SIG-M5 treated with dmso at 0.1 percent for 504 hours (cell line): ENCODE results near the gene IGF2BP2.
"Not testable (repeated sequence)": the region's sequence is repeated elsewhere in the genome, so short reads cannot be mapped to it uniquely, and the experiment has no call there.

Experiments
- DNase-seq: peaks from one replicate; lab custom pipeline; 2025; ENCODE audit not compliant: unreplicated experiment; lab: John Stamatoyannopoulos, UW

IGF2BP2 gene

GRCh38 chr3:185838417-185838989 is 13.7 kb upstream of the IGF2BP2 start:
- DNase-seq, result not testable (repeated sequence)

DNA sequence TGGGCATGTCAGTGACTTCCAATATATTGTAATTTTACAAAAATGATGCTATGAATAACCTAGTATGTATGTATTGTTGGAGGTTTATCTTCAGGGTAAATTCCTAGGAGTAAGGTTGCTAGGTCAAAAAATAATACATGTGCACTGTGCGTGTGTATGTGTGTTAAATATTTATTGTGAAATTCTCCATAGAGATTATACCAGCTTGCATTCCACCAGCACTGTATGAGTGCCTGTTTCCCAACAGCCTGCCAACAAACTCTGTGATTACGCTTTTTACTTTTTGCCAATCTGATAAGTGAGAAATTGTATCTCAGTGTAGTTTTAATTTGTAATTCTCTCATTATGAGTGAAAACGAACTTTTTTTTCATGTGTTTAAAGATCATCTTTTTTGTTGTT is 12.6 kb upstream of the IGF2BP2 start:
- DNase-seq, result no peak

DNA sequence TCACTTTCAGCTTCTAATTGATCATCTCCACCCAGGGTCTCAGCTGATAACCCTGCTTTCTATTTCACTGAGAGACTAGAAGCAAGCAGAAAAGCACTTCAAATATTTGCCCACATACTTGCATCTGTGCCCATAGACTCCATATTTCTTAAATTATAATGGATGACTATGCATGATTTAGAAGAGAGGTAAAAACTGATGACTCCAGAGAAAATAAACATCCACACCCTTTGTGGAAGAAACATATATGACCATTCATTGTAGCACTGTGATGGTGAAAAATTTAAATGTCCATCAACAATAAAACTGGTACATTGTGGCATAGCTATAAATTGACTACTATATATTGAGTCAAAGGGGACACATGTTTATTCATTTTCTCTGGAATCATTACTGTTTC is 7.1 kb upstream of the IGF2BP2 start:
- DNase-seq, result no peak

- DNase-seq, result no peak
These were observed 6.4 kb upstream of the IGF2BP2 start for GRCh38 chr3:185831195-185831594.

DNA sequence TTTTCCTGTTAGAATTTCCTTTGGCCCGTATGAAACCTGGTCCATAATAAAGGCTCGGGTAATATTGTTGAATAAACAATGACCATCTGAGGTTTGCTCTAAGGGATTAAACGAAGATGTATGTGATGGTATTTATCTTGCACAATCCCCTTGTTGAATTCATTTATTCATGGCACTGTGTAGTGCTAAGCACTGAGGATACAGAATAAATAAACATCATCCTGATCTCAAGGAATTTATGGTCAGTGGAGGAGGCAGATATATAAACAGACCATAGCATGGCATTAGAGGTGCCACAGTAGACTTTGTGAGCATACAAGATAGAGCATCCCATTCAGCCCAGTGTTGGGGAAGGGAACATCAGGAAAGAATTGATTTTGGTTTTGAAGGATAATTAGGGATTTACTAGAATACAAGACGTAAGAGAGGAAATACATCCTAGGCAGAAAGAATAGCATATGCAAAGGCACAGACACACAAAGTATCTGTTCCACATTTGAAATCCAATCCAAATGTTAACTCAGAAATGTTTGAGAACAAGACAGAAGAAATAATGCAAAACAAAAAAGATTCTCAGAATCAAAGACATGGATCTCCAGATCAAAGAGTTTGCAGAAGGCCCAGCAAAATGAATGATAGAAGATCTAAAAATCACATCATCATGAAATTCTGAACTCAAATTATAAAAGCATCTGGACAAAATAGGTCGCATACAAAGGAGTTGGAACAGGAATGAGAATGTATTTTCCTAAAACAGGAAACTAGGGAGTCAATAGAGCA is 5.4 kb upstream of the IGF2BP2 start:
- no peak for DNase-seq

DNA sequence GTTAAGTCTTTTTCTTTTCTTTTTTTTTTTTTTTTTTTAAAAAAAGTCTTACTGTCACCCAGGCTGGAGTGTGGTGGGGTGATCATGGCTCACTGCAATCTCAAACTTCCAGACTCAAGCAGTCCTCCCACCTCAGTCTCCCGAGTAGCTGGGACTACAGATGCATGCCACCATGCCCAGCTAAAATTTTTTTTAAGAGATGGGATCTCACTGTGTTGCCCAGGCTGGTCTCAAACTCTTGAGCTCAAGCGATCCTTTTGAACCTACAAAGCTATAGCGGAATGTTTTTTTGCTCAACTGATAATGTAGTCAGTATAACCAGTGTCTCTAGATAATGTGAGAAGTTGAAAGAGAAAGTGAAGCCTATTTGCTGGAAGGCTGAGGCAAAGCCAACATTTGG is 3.9 kb upstream of the IGF2BP2 start:
- DNase-seq, result no peak

- DNase-seq, result no peak
These were observed 2.9 kb upstream of the IGF2BP2 start for GRCh38 chr3:185827595-185828344.

DNA sequence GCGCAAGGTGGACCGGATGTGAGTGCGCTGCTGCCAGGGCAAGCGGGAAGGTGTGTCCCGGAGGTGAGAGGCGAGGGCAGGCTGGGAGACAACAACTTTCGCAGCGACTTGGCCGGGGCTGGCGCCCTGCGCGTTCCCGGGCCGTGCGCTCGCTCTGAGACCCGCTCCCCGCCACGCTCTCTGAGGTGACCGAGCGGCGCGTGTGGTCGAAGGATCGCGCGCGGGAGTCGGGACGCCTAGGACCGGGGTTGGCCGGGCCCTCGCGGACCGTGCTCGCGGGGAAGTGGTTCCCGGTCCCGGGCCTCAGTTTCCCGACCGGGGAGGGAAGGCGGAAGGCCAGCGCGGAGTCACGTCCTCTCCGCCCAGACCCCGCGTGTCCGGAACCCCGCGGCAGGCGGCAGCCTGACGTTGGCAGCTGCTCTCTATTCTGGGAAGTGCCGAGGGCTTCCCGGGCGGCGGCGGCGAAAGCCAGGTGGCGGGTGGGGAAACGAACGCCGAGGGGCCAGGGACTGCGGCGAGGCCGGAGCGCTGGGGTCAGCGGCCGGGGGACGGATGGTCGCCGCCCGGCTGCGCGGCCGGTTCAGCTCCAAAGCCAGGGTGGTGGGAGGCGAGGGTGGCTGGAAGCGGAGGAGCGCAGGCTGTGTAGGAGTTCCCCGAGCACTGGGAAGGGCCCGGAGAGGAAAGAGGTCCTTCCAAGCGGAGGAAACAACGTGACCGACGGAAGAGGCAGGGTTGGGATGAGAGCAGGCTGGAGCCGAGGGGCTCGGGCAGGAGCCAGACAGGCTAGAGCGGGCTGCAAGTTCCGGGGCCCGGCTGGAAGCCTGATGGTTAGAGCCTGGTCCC is 1.0 kb upstream of the IGF2BP2 start:
- DNase-seq, result no peak

- DNase-seq, result no peak
These were observed 514 bp downstream of the IGF2BP2 start for GRCh38 chr3:185824051-185825005.

DNA sequence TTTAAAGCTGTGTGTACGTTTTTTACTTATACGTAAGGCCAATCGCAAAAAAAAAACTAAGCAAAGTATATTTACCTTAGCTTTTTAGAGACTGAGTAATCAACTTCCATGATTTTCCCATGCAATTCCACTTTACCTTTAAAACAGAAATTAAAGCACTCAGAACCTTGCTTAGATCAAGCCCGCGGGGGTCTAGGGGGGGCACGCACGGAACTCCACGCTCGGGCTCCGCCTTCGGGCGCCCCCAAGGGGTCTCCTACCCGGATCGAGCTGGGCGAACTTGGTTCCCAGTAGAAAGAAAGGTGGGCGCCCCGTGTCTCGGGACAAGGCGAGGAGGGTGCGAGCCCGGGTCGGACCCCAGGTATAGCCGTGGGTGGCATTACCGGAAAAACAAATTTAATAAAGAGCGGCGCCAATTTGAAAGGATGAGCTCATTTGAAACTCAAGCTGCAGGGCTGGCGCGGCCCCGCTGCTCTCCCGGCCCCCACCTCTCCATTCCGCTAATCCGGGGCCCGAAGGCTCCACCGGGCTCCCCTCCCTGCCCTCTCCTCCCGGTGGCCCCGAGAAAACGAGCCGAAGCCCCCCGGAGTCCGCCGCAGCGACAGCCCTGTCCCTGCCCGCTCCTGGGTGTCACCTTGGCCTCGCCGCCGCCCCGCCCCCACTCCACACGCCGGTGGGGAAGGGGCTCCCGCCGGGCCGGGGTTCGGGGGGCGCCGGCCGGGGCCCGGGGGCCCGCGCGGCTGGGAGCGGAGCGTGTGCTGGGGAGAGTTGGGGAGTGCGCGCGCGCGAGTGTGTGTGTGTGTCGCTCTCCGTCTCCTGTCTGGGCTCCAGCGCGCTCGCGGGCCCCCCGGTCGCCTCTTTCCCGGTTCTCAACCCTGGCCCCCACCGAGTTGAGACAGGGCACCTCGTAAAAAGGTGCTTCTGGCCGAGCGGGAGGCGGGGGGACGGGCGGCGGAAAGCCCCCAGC is 1.5 kb downstream of the IGF2BP2 start:
- no peak for DNase-seq

- DNase-seq, result no peak
These were observed 2.4 kb downstream of the IGF2BP2 start for GRCh38 chr3:185822221-185823000.

- no peak for DNase-seq
These were observed 3.7 kb downstream of the IGF2BP2 start for GRCh38 chr3:185820973-185821758.

DNA sequence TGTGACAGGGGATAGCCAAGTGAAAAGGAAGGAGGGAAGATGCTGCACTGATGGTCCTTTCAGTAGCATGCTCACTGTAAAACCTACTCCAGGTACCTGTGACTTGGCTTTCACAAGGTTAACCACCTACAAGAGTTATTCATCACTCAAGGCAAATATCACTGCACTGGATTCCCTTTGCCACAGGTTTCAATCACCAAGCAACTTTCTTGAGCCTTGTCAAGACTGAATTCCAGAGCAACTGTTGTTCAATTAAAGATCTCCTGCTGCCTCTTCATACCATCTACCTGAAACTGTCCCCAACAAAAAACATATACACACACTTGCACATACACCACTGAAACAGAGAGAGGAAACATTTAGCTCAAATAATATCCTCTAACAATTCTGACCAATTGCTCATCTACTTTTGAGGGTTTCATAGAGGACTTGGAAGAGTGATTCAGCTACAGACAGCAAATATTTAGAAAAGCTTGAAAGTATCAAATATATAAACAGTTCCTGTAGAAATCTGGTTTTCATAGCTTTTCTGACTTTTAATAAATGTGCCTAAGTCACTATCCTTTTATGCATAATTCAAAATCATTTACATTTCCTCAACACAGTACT is 6.5 kb downstream of the IGF2BP2 start:
- no peak for DNase-seq

GRCh38 chr3:185815391-185816282 is 9.2 kb downstream of the IGF2BP2 start:
- DNase-seq, result no peak

- DNase-seq, result no peak
These were observed 11.1 kb downstream of the IGF2BP2 start for GRCh38 chr3:185813691-185814215.

DNA sequence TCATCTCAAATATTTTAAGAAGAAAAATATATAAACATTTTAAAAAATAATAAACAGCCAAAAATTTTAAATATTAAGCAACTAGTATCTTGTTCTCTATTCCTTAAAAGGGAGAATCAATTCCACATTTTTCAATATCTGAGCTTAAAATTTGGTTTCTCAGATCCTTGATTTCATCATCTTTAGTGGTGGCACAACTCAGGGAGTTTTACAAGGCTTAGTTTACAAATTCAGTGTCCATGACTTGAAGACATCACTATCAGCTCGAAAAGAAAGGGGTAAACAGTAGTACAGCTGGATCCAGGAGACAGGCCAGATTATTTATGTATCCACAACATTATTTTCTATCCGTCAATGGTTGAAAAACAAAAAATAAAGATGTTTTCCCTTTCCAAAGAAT is 11.6 kb downstream of the IGF2BP2 start:
- no peak for DNase-seq
